Measurements from ENCODE around the gene ITIH3. TPM values are rescaled to one million over a fixed set of nuclear protein-coding genes. Genes with fewer than 3 reads are reported as not detected.

The ITIH3 gene
- total RNA-seq, 1 donor from 2014 or later = not detected

DNA sequence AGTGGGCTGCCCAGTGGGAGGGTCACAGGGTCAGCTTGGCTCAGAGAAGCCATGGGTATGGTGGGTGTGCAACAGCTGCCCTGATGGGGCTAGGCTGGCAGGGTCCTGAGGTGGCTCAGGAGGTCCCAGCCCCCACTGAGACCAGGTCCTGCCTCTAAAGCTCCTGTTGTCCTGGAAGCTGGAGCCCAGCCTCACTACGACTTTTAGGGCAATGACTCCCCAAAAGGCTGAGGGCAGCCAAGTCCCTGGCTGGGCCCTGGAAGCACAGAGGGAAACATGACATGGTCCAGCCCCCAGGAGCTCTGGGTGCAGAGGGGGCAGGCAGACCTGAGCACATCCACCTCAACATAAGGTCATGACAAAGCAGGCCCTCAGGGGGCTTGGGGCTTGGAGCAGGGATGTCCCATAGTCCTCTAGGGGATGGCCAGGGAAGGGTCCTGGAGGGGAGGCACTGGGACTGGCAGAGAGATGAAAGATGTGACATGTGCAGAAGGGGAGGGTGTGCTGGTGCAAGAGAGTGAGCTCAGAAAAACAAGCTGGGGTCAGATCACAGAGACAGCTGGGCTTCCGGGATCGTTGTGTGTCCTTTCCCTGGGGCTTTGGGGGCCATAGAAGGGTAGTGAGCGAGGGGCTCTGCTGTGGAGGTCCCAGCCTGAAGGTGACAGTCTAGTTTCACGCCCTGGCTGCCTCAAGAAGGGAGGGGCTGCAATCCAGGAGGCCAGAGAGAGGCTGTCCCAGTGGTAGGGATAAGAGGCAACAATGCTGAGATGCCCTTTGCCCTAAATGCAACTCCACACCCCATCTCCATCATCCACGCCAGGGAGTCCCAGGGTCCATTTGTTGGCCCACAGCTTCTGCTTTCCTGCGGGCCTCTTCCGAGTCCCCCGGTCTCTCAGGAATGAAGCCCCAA lies 639 bp upstream of the ITIH3 start:
- H3K36me3 ChIP-seq = no peaks in the 10 kb centered on the region
- H3K27me3 ChIP-seq = no peaks in the 10 kb centered on the region
- no peak overlapping the region for H3K4me2 ChIP-seq
- H2AFZ ChIP-seq (replicated peaks) = no peak overlapping the region
- no peak for TF ChIP-seq EZH2 (IDR thresholded peaks at IDR 0.05)
- no peak for TF ChIP-seq CTCF (IDR thresholded peaks at IDR 0.05)
- no peak for TF ChIP-seq EZH2phosphoT487 (IDR thresholded peaks at IDR 0.05)
- H3K4me3 ChIP-seq = no peak overlapping the region
- Mint-ChIP-seq H3K27me3 (ENCODE audit: insufficient read depth, low read depth) (no peaks in the 10 kb centered on the region), H3K27ac (no peak overlapping the region), H3K36me3 (no peaks in the 10 kb centered on the region), H3K4me1 (peaks cover 21% of the 10 kb centered on the region), H3K9me3 (no peaks in the 10 kb centered on the region), H3K4me3 (no peak overlapping the region)
- no peak overlapping the region for H3K27ac ChIP-seq
- H4K20me1 ChIP-seq (ENCODE audit: low read depth) = no peaks in the 10 kb centered on the region
- H3F3A ChIP-seq (ENCODE audit: low read depth) = no peaks in the 10 kb centered on the region
- H3K9ac ChIP-seq = no peak overlapping the region
- no peaks in the 10 kb centered on the region for H3K4me1 ChIP-seq
- no peak for DNase-seq (ENCODE audit: low spot score)
- no peaks in the 10 kb centered on the region for H3K9me3 ChIP-seq (ENCODE audit: low read depth)
- no peaks in the 10 kb centered on the region for H3K79me2 ChIP-seq (ENCODE audit: low read depth)

DNA sequence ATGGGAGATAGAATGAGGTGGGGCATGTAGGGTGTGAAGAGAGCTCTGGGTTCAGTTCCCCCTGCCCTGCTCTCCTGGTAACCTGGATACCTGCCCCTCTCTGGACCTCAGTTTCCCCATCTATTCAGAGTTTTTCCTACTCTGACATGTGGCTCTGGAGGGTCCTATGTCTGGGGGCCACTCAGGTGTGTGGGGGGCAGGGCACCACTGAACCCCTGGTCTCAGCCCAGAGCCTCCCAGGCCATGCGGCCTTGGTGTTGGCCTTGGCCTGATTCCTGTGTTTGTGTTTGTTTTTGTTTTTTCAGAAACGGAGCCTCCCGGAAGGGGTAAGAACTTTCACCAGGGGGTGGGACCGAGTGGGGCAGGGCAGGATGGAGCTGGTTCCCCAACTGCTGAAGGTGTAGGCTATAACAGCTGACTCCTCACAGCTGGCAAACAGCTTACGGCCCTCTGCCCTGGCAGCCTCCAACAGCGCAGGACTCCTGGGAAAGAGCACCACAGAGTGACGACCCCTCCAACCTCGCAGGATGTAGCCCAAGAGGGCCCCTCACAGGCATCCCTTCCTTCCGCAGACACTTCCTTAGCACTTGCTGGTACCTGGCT lies 803 bp downstream of the ITIH3 start:
- no peak overlapping the region for H3K4me2 ChIP-seq
- H3K36me3 ChIP-seq = no peaks in the 10 kb centered on the region
- Mint-ChIP-seq H3K36me3 (no peaks in the 10 kb centered on the region), H3K27ac (no peak overlapping the region), H3K4me1 (peaks cover 18% of the 10 kb centered on the region), H3K4me3 (no peak overlapping the region), H3K9me3 (no peaks in the 10 kb centered on the region), H3K27me3 (ENCODE audit: insufficient read depth, low read depth) (no peaks in the 10 kb centered on the region)
- H3K27ac ChIP-seq = no peak overlapping the region
- no peak for DNase-seq (ENCODE audit: low spot score)
- no peaks in the 10 kb centered on the region for H3K27me3 ChIP-seq
- no peaks in the 10 kb centered on the region for H4K20me1 ChIP-seq (ENCODE audit: low read depth)
- H3K9ac ChIP-seq = no peak overlapping the region
- H3K79me2 ChIP-seq (ENCODE audit: low read depth) = no peaks in the 10 kb centered on the region
- no peaks in the 10 kb centered on the region for H3K9me3 ChIP-seq (ENCODE audit: low read depth)
- H2AFZ ChIP-seq (replicated peaks) = no peak overlapping the region
- TF ChIP-seq EZH2phosphoT487 (IDR thresholded peaks at IDR 0.05) (no peak), EZH2 (IDR thresholded peaks at IDR 0.05) (no peak), CTCF (IDR thresholded peaks at IDR 0.05) (no peak)
- H3K4me3 ChIP-seq = no peak overlapping the region
- H3K4me1 ChIP-seq = no peaks in the 10 kb centered on the region
- no peaks in the 10 kb centered on the region for H3F3A ChIP-seq (ENCODE audit: low read depth)

DNA sequence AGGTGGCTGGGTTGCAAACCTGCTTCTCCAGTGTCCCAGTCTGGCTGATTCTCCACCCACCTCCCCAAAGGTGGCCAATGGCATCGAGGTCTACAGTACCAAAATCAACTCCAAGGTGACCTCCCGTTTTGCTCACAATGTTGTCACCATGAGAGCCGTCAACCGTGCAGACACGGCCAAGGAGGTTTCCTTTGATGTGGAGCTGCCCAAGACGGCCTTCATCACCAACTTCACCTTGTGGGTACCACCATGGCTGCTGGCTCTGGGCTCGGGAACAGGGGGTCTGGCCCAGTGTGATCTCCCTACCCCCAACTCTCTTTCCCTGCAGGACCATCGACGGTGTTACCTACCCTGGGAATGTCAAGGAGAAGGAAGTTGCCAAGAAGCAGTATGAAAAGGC lies 1.8 kb downstream of the ITIH3 start:
- Histone ChIP-seq H4K20me1 (ENCODE audit: low read depth) (no peaks in the 10 kb centered on the region), H2AFZ (replicated peaks) (no peak overlapping the region), H3K4me1 (no peaks in the 10 kb centered on the region), H3K4me3 (no peak overlapping the region), H3K27ac (no peak overlapping the region), H3K9me3 (ENCODE audit: low read depth) (no peaks in the 10 kb centered on the region), H3F3A (ENCODE audit: low read depth) (no peaks in the 10 kb centered on the region), H3K4me2 (no peak overlapping the region), H3K9ac (no peak overlapping the region), H3K36me3 (no peaks in the 10 kb centered on the region), H3K27me3 (no peaks in the 10 kb centered on the region), H3K79me2 (ENCODE audit: low read depth) (no peaks in the 10 kb centered on the region)
- H3K27ac Mint-ChIP-seq = no peak overlapping the region
- H3K4me3 Mint-ChIP-seq = no peak overlapping the region
- H3K27me3 Mint-ChIP-seq (ENCODE audit: insufficient read depth, low read depth) = no peaks in the 10 kb centered on the region
- H3K36me3 Mint-ChIP-seq = no peaks in the 10 kb centered on the region
- no peak for DNase-seq (ENCODE audit: low spot score)
- H3K4me1 Mint-ChIP-seq = peaks cover 15% of the 10 kb centered on the region
- no peak for TF ChIP-seq EZH2 (IDR thresholded peaks at IDR 0.05)
- TF ChIP-seq EZH2phosphoT487 (IDR thresholded peaks at IDR 0.05) = no peak
- TF ChIP-seq CTCF (IDR thresholded peaks at IDR 0.05) = no peak
- H3K9me3 Mint-ChIP-seq = no peaks in the 10 kb centered on the region

Data from neural progenitor cell (in vitro differentiated cells).